ENCODE measurements around the gene FBXO36. TPM values are rescaled to one million over a fixed set of nuclear protein-coding genes. Genes with fewer than 3 reads are reported as not detected.

FBXO36 gene
- total and polyA plus RNA-seq, 4 donors = 0.56 to 1.3 (median 0.69) TPM

DNA sequence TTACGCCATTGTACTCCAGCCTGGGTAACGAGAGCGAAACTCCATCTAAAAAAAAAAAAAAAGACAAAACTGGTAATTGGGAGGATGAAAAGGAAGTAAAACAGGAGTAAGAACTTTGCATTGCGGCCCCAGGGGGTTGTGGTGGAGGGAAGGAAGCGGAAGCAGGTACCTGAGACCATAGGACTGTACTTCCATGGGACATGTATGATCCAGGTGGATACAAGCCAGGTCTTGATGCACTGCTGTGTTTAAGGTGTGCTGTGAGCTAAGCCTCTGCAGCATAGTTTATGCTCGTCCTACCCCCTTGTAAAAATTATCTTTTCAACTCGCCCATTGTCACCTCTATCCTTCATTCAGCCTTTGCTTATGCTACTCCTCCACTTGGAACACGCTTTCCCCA lies 23.7 kb downstream of the FBXO36 start (continued):
- TF ChIP-seq ZBTB33 (IDR thresholded peaks at IDR 0.05) = no peak

GRCh38 chr2:229947544-229947943 lies 25.2 kb downstream of the FBXO36 start:
- 83% methylated on average over 1 of the region's 1 CpG for WGBS
- no peaks in the 10 kb centered on the region for H3K27me3 ChIP-seq (ENCODE audit: control insufficient read depth in 4 of 4, insufficient read depth in 4 of 4, low read length in 3 of 4)
- DNase-seq (ENCODE audit: low spot score) = no peak
- no peaks in the 10 kb centered on the region for H3K9me3 ChIP-seq (ENCODE audit: control insufficient read depth in 4 of 4, low read length in 3 of 4)
- no peak overlapping the region for H3K4me3 ChIP-seq (ENCODE audit: low read depth in 1 of 3, low read length in 3 of 3)
- H3K36me3 ChIP-seq (ENCODE audit: control insufficient read depth in 4 of 4, insufficient read depth in 3 of 4, low read depth in 1 of 4, low read length in 3 of 4) = no peaks in the 10 kb centered on the region
- H3K4me1 ChIP-seq (ENCODE audit: control insufficient read depth in 4 of 4, insufficient read depth in 4 of 4, low read length in 3 of 4) = no peaks in the 10 kb centered on the region
- no peak overlapping the region for H3K27ac ChIP-seq (ENCODE audit: low read depth in 1 of 2, low read length in 2 of 2)
- no peak for TF ChIP-seq EGR1 (IDR thresholded peaks at IDR 0.05; ENCODE audit: low read depth in 2 of 2)
- no peak for TF ChIP-seq RXRA (IDR thresholded peaks at IDR 0.05)
- no peak for TF ChIP-seq JUND (IDR thresholded peaks at IDR 0.05)
- TF ChIP-seq, protein P1, sequence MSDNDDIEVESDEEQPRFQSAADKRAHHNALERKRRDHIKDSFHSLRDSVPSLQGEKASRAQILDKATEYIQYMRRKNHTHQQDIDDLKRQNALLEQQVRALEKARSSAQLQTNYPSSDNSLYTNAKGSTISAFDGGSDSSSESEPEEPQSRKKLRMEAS (IDR thresholded peaks at IDR 0.05) = no peak
- TF ChIP-seq ZBTB33 (IDR thresholded peaks at IDR 0.05) = no peak
- TF ChIP-seq, protein P2, sequence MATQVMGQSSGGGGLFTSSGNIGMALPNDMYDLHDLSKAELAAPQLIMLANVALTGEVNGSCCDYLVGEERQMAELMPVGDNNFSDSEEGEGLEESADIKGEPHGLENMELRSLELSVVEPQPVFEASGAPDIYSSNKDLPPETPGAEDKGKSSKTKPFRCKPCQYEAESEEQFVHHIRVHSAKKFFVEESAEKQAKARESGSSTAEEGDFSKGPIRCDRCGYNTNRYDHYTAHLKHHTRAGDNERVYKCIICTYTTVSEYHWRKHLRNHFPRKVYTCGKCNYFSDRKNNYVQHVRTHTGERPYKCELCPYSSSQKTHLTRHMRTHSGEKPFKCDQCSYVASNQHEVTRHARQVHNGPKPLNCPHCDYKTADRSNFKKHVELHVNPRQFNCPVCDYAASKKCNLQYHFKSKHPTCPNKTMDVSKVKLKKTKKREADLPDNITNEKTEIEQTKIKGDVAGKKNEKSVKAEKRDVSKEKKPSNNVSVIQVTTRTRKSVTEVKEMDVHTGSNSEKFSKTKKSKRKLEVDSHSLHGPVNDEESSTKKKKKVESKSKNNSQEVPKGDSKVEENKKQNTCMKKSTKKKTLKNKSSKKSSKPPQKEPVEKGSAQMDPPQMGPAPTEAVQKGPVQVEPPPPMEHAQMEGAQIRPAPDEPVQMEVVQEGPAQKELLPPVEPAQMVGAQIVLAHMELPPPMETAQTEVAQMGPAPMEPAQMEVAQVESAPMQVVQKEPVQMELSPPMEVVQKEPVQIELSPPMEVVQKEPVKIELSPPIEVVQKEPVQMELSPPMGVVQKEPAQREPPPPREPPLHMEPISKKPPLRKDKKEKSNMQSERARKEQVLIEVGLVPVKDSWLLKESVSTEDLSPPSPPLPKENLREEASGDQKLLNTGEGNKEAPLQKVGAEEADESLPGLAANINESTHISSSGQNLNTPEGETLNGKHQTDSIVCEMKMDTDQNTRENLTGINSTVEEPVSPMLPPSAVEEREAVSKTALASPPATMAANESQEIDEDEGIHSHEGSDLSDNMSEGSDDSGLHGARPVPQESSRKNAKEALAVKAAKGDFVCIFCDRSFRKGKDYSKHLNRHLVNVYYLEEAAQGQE (IDR thresholded peaks at IDR 0.05) = no peak
- TF ChIP-seq HNF4A (conservative IDR thresholded peaks at IDR 0.05) = no peak
- no peak for TF ChIP-seq RAD21 (IDR thresholded peaks at IDR 0.05)
- TF ChIP-seq FOXA1 (IDR thresholded peaks at IDR 0.05) = no peak
- no peak for TF ChIP-seq YY1 (IDR thresholded peaks at IDR 0.05)
- TF ChIP-seq, protein P3, sequence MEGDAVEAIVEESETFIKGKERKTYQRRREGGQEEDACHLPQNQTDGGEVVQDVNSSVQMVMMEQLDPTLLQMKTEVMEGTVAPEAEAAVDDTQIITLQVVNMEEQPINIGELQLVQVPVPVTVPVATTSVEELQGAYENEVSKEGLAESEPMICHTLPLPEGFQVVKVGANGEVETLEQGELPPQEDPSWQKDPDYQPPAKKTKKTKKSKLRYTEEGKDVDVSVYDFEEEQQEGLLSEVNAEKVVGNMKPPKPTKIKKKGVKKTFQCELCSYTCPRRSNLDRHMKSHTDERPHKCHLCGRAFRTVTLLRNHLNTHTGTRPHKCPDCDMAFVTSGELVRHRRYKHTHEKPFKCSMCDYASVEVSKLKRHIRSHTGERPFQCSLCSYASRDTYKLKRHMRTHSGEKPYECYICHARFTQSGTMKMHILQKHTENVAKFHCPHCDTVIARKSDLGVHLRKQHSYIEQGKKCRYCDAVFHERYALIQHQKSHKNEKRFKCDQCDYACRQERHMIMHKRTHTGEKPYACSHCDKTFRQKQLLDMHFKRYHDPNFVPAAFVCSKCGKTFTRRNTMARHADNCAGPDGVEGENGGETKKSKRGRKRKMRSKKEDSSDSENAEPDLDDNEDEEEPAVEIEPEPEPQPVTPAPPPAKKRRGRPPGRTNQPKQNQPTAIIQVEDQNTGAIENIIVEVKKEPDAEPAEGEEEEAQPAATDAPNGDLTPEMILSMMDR (IDR thresholded peaks at IDR 0.05; ENCODE audit: low read depth, low read length, missing input control) = no peak
- no peak for TF ChIP-seq SP1 (IDR thresholded peaks at IDR 0.05)
- TF ChIP-seq, protein P4, sequence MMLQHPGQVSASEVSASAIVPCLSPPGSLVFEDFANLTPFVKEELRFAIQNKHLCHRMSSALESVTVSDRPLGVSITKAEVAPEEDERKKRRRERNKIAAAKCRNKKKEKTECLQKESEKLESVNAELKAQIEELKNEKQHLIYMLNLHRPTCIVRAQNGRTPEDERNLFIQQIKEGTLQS (IDR thresholded peaks at IDR 0.05) = no peak
- no peak for TF ChIP-seq NR2F2 (IDR thresholded peaks at IDR 0.05)
- TF ChIP-seq GABPA (IDR thresholded peaks at IDR 0.05 in 1 of 2, conservative IDR thresholded peaks at IDR 0.05 in 1 of 2) = no peak
- H3K9ac ChIP-seq (ENCODE audit: low read depth in 1 of 2, low read length in 2 of 2) = no peak overlapping the region
